WTC11 (cell line): Measurements from ENCODE around the gene JAGN1. TPM values are rescaled to one million over a fixed set of nuclear protein-coding genes. Genes with fewer than 3 reads are reported as not detected.
"Not testable (repeated sequence)": the region's sequence is repeated elsewhere in the genome, so short reads cannot be mapped to it uniquely, and the experiment has no call there.

Source experiments
- ATAC-seq: fragments of 200-7000 bp; cut with Tn5 transposase; 2 replicates; pipeline ENCODE4 v1.10.0; 2021; ENCODE audit warnings: mild to moderate bottlenecking, moderate library complexity
- CTCF ChIA-PET: fragments of 300-600 bp; sonication (Branson Sonifier 250); formaldehyde crosslinking; loops from one replicate; lab custom pipeline; 2021; ENCODE audit warnings: antibody characterized with exemption; lab: Charles Lee
- POLR2A ChIA-PET: fragments of 350-600 bp; sonication (Branson Sonifier 250); formaldehyde crosslinking; loops from one replicate; lab custom pipeline; 2021; ENCODE audit warnings: antibody characterized with exemption; lab: Charles Lee
- DNase-seq: peaks from one replicate; pipeline ENCODE4 v3.0.0; 2021; ENCODE audit warnings: low spot score
- H3K27ac Mint-ChIP-seq: 2 replicates; pipeline ENCODE4 v1.8.0; 2021; ENCODE audit warnings: mixed read lengths
- H3K27me3 Mint-ChIP-seq: 2 replicates; pipeline ENCODE4 v1.8.0; 2021; ENCODE audit warnings: low read depth, mild to moderate bottlenecking, moderate library complexity, mixed read lengths
- H3K36me3 Mint-ChIP-seq: 2 replicates; pipeline ENCODE4 v1.8.0; 2021; ENCODE audit warnings: mixed read lengths
- H3K4me1 Mint-ChIP-seq: 2 replicates; pipeline ENCODE4 v1.8.0; 2022; ENCODE audit warnings: mixed read lengths
- H3K4me3 Mint-ChIP-seq: 2 replicates; pipeline ENCODE4 v1.8.0; 2021; ENCODE audit warnings: mild to moderate bottlenecking, moderate library complexity, mixed read lengths
- H3K9me3 Mint-ChIP-seq: 2 replicates; pipeline ENCODE4 v1.8.0; 2021; ENCODE audit warnings: mixed read lengths
- CREM ChIP-seq: sonication (generic); formaldehyde crosslinking; IDR thresholded peaks from 2 replicates; pipeline ENCODE4 v1.8.1; 2022; ENCODE audit warnings: mild to moderate bottlenecking, missing genetic modification reagents, moderate library complexity
- E2F1 ChIP-seq: sonication (generic); formaldehyde crosslinking; IDR thresholded peaks from 2 replicates; pipeline ENCODE4 v1.8.0; 2022; ENCODE audit warnings: mild to moderate bottlenecking, missing genetic modification reagents
- ELF4 ChIP-seq: sonication (generic); formaldehyde crosslinking; IDR thresholded peaks from 2 replicates; pipeline ENCODE4 v1.8.1; 2022; ENCODE audit warnings: low read depth, mild to moderate bottlenecking, moderate library complexity, missing genetic modification reagents
- FOXP4 ChIP-seq: sonication (generic); formaldehyde crosslinking; IDR thresholded peaks from 2 replicates; pipeline ENCODE4 v1.8.0; 2022; ENCODE audit warnings: mild to moderate bottlenecking, missing genetic modification reagents
- GABPB1 ChIP-seq: sonication (generic); formaldehyde crosslinking; IDR thresholded peaks from 2 replicates; pipeline ENCODE4 v1.8.1; 2023; ENCODE audit warnings: mild to moderate bottlenecking, missing genetic modification reagents
- NFE2L1 ChIP-seq: sonication (generic); formaldehyde crosslinking; IDR thresholded peaks from 2 replicates; pipeline ENCODE4 v1.8.1; 2023; ENCODE audit warnings: missing genetic modification reagents
- NR3C1 ChIP-seq: sonication (generic); formaldehyde crosslinking; conservative IDR thresholded peaks from 2 replicates; pipeline ENCODE4 v1.8.1; 2023; ENCODE audit warnings: low read depth, mild to moderate bottlenecking, missing genetic modification reagents
- SP1 ChIP-seq: sonication (generic); formaldehyde crosslinking; conservative IDR thresholded peaks from 2 replicates; pipeline ENCODE4 v1.8.1; 2022; ENCODE audit warnings: missing genetic modification reagents
- ZNF219 ChIP-seq: sonication (generic); formaldehyde crosslinking; IDR thresholded peaks from 2 replicates; pipeline ENCODE4 v1.8.0; 2023; ENCODE audit warnings: missing genetic modification reagents, mild to moderate bottlenecking, borderline replicate concordance
- ZNF232 ChIP-seq: sonication (generic); formaldehyde crosslinking; IDR thresholded peaks from 2 replicates; pipeline ENCODE4 v1.8.0; 2022; ENCODE audit warnings: mild to moderate bottlenecking, missing genetic modification reagents
- ZNF317 ChIP-seq: sonication (generic); formaldehyde crosslinking; IDR thresholded peaks from 2 replicates; pipeline ENCODE4 v1.8.1; 2023; ENCODE audit warnings: low read depth, mild to moderate bottlenecking, moderate library complexity, missing genetic modification reagents, borderline replicate concordance
- total RNA-seq: library from RNA; stranded (reverse); gene quantifications from 3 replicates; pipeline ENCODE4 v1.2.3, GENCODE V29; 2021
- TF ChIP-seq, protein P1 (sequence below): fragments of 200-600 bp; IDR thresholded peaks from 2 replicates; pipeline ENCODE4 v1.8.0; 2022; ENCODE audit warnings: antibody characterized with exemption
- TF ChIP-seq, protein P2 (sequence below): fragments of 250-450 bp; sonication (Bioruptor Pico); IDR thresholded peaks from 2 replicates; pipeline ENCODE4 v1.9.0; 2021; ENCODE audit warnings: moderate library complexity, mild to moderate bottlenecking, inconsistent platforms, borderline replicate concordance
- TF ChIP-seq, protein P3 (sequence below): fragments of 250-450 bp; sonication (Bioruptor Pico); IDR thresholded peaks from 2 replicates; pipeline ENCODE4 v2.1.2; 2022; ENCODE audit warnings: mild to moderate bottlenecking, moderate library complexity
- TF ChIP-seq, protein P4 (sequence below): sonication (generic); formaldehyde crosslinking; IDR thresholded peaks from 2 replicates; pipeline ENCODE4 v1.8.0; 2023; ENCODE audit warnings: missing genetic modification reagents

Gene JAGN1
- total RNA-seq, 1 experiment from 2014 or later = 25.6 TPM

- no peak overlapping the region for H3K27ac Mint-ChIP-seq
- no peaks in the 10 kb centered on the region for H3K36me3 Mint-ChIP-seq
- peak; percentile 6 for ATAC-seq
- H3K4me1 Mint-ChIP-seq = peaks cover 23% of the 10 kb centered on the region
- no peak for DNase-seq
- ChIA-PET POLR2A (no interaction called here), CTCF (interaction anchor here (0.5 to 2.5 kb wide), 5 partner anchors 21 to 1290 kb away, joined by 3 to 9 read pairs (median 3); no protein-coding TSS in a partner anchor)
- TF ChIP-seq FOXP4 (CRISPR knock-in tag) = no peak
- TF ChIP-seq, protein P1, sequence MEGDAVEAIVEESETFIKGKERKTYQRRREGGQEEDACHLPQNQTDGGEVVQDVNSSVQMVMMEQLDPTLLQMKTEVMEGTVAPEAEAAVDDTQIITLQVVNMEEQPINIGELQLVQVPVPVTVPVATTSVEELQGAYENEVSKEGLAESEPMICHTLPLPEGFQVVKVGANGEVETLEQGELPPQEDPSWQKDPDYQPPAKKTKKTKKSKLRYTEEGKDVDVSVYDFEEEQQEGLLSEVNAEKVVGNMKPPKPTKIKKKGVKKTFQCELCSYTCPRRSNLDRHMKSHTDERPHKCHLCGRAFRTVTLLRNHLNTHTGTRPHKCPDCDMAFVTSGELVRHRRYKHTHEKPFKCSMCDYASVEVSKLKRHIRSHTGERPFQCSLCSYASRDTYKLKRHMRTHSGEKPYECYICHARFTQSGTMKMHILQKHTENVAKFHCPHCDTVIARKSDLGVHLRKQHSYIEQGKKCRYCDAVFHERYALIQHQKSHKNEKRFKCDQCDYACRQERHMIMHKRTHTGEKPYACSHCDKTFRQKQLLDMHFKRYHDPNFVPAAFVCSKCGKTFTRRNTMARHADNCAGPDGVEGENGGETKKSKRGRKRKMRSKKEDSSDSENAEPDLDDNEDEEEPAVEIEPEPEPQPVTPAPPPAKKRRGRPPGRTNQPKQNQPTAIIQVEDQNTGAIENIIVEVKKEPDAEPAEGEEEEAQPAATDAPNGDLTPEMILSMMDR = no peak
- TF ChIP-seq, protein P2, sequence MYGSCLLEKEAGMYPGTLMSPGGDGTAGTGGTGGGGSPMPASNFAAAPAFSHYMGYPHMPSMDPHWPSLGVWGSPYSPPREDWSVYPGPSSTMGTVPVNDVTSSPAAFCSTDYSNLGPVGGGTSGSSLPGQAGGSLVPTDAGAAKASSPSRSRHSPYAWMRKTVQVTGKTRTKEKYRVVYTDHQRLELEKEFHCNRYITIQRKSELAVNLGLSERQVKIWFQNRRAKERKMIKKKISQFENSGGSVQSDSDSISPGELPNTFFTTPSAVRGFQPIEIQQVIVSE (CRISPR knock-in tag) = no peak
- no peak for TF ChIP-seq ZNF317 (CRISPR knock-in tag)
- no peak for TF ChIP-seq NR3C1 (CRISPR knock-in tag)
- TF ChIP-seq ZNF232 (CRISPR knock-in tag) = no peak
- TF ChIP-seq NFE2L1 = no peak
- no peak for TF ChIP-seq ZNF219 (CRISPR knock-in tag)
- no peak for TF ChIP-seq GABPB1 (CRISPR knock-in tag)
- H3K4me3 Mint-ChIP-seq = no peak overlapping the region
- no peaks in the 10 kb centered on the region for H3K9me3 Mint-ChIP-seq
- H3K27me3 Mint-ChIP-seq = peaks cover 12% of the 10 kb centered on the region
These were observed 27.2 kb upstream of the JAGN1 start for GRCh38 chr3:9863058-9863772.

- ATAC-seq = no peak
- POLR2A ChIA-PET = no interaction called here
- CTCF ChIA-PET = interaction anchor here (0.7 to 2.5 kb wide), 7 partner anchors 16 to 82 kb away, joined by 3 to 9 read pairs (median 3); partner anchors contain the start of genes CIDEC, CRELD1 and RPUSD3
- H3K4me3 Mint-ChIP-seq = no peak overlapping the region
- H3K4me1 Mint-ChIP-seq = peaks cover 17% of the 10 kb centered on the region
- H3K27ac Mint-ChIP-seq = no peak overlapping the region
- H3K27me3 Mint-ChIP-seq = peaks cover 15% of the 10 kb centered on the region
- no peaks in the 10 kb centered on the region for H3K9me3 Mint-ChIP-seq
- TF ChIP-seq, protein P3, sequence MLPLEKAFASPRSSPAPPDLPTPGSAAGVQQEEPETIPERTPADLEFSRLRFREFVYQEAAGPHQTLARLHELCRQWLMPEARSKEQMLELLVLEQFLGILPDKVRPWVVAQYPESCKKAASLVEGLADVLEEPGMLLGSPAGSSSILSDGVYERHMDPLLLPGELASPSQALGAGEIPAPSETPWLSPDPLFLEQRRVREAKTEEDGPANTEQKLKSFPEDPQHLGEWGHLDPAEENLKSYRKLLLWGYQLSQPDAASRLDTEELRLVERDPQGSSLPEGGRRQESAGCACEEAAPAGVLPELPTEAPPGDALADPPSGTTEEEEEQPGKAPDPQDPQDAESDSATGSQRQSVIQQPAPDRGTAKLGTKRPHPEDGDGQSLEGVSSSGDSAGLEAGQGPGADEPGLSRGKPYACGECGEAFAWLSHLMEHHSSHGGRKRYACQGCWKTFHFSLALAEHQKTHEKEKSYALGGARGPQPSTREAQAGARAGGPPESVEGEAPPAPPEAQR (CRISPR knock-in tag) = no peak
- TF ChIP-seq SP1 (no peak), FOXP4 (CRISPR knock-in tag) (no peak), ELF4 (CRISPR knock-in tag) (no peak), E2F1 (CRISPR knock-in tag) (no peak), CREM (CRISPR knock-in tag) (no peak)
- TF ChIP-seq, protein P4, sequence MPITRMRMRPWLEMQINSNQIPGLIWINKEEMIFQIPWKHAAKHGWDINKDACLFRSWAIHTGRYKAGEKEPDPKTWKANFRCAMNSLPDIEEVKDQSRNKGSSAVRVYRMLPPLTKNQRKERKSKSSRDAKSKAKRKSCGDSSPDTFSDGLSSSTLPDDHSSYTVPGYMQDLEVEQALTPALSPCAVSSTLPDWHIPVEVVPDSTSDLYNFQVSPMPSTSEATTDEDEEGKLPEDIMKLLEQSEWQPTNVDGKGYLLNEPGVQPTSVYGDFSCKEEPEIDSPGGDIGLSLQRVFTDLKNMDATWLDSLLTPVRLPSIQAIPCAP (CRISPR knock-in tag) = no peak
- no peaks in the 10 kb centered on the region for H3K36me3 Mint-ChIP-seq
- no peak for DNase-seq
These were observed 26.0 kb upstream of the JAGN1 start for GRCh38 chr3:9864200-9864927.

DNA sequence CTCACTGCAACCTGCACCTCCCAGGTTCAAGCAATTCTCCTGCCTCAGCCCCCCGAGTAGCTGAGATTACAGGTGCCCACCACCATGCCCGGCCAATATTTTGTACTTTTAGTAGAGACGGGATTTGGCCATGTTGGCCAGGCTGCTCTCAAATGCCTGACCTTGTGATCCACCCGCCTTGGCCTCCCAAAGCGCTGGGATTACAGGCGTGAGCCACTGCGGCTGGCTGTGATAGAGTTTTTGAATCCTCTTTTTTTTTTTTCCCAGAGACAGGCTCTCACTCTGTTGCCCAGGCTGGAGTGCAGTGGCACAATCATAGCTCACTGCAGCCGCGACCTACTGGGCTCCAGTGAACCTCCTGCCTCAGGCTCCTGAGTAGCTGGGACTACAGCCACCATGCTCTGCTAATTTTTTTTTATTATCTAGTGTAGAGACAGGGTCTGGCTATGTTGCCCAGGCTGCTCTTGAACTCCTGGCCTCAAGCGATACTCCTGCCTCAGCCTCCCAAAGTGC, 25.2 kb upstream of the JAGN1 start:
- CTCF ChIA-PET = interaction anchor here (0.6 to 2.5 kb wide), 4 partner anchors 38 to 372 kb away, joined by 3 to 9 read pairs (median 4); partner anchors contain the start of gene CRELD1
- DNase-seq = not testable (repeated sequence)

More for the DNA sequence above, 25.2 kb upstream of the JAGN1 start:
- Mint-ChIP-seq H3K4me1 (peaks cover 16% of the 10 kb centered on the region), H3K27me3 (peaks cover 15% of the 10 kb centered on the region)
- H3K9me3 Mint-ChIP-seq, H3K27ac Mint-ChIP-seq, POLR2A ChIA-PET, H3K36me3 Mint-ChIP-seq, H3K4me3 Mint-ChIP-seq, ATAC-seq: not testable (repeated sequence)
